C4-2B (cell line): Measurements from ENCODE around the gene QKI.

Experiments used
- H3K27ac ChIP-seq: fragments of 450-650 bp; 2 replicates; pipeline ENCODE4 v1.5.1; 2017
- CTCF ChIP-seq: fragments of 450-650 bp; conservative IDR thresholded peaks from 2 replicates; pipeline ENCODE4 v1.5.1; 2017; ENCODE audit warnings: mild to moderate bottlenecking
- ZFX ChIP-seq: fragments of 450-650 bp; IDR thresholded peaks from 2 replicates; pipeline ENCODE4 v1.6.1; 2017

Gene QKI

GRCh38 chr6:163600781-163601180 lies 186.3 kb downstream of the QKI start:
- H3K27ac ChIP-seq = no peak overlapping the region
- TF ChIP-seq CTCF (no peak), ZFX (no peak)

GRCh38 chr6:163602851-163603250 lies 188.3 kb downstream of the QKI start:
- no peak for TF ChIP-seq CTCF
- no peak for TF ChIP-seq ZFX
- no peak overlapping the region for H3K27ac ChIP-seq

- no peak for TF ChIP-seq CTCF
- no peak for TF ChIP-seq ZFX
- no peak overlapping the region for H3K27ac ChIP-seq
Observed at GRCh38 chr6:163603395-163603794, 188.9 kb downstream of the QKI start.

GRCh38 chr6:163605385-163606097 lies 191.0 kb downstream of the QKI start:
- no peak overlapping the region for H3K27ac ChIP-seq
- no peak for TF ChIP-seq ZFX
- TF ChIP-seq CTCF = no peak

- TF ChIP-seq CTCF (no peak), ZFX (no peak)
- no peak overlapping the region for H3K27ac ChIP-seq
Observed at GRCh38 chr6:163607792-163608191, 193.3 kb downstream of the QKI start.

- TF ChIP-seq CTCF = no peak
- TF ChIP-seq ZFX = no peak
- no peak overlapping the region for H3K27ac ChIP-seq
Observed at GRCh38 chr6:163608204-163608644, 193.7 kb downstream of the QKI start.

DNA sequence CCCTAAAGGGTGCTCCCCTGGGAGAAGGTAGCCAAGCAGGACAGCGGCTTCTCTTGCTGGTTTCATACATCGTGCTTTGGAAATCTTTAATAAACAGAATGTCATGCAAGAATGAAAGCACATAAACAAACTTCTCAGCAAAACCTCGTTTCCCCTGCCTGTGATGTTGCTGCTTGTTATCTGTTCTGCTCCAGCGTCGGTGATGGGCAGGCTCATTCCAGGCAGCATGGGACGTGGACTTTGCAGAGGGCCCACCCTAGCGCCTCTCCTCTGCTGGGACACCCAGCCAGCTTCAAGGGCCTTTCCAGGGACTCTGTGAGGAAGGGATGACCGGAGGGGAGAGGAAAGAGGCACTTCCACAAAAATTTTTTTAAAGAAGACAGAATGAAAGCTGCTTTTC lies 197.7 kb downstream of the QKI start:
- TF ChIP-seq ZFX = no peak
- TF ChIP-seq CTCF = no peak
- no peak overlapping the region for H3K27ac ChIP-seq
